Measurements from ENCODE around the gene COL9A2. TPM values are rescaled to one million over a fixed set of nuclear protein-coding genes. Genes with fewer than 3 reads are reported as not detected.

Gene COL9A2
- total RNA-seq, 2 donors from 2014 or later, result 4.0 to 6.5 TPM

GRCh38 chr1:40361201-40361600 is 44.1 kb upstream of the COL9A2 start:
- intact Hi-C loops (cut with DNase I), result no loop called here
- Histone ChIP-seq H3K9me3 (no peaks in the 10 kb centered on the region), H3K27ac (no peak overlapping the region), H3K36me3 (no peaks in the 10 kb centered on the region), H3K27me3 (no peaks in the 10 kb centered on the region), H3K9ac (ENCODE audit: low read depth in 2 of 2, low read length in 2 of 2) (no peak overlapping the region), H3K4me1 (no peaks in the 10 kb centered on the region), H3K4me3 (no peak overlapping the region)
- no peak for TF ChIP-seq CTCF (IDR thresholded peaks at IDR 0.05)
- DNase-seq, result no peak

GRCh38 chr1:40360631-40361030 is 43.5 kb upstream of the COL9A2 start:
- Histone ChIP-seq H3K9me3 (no peaks in the 10 kb centered on the region), H3K9ac (ENCODE audit: low read depth in 2 of 2, low read length in 2 of 2) (no peak overlapping the region), H3K4me1 (no peaks in the 10 kb centered on the region), H3K4me3 (no peak overlapping the region), H3K36me3 (no peaks in the 10 kb centered on the region), H3K27ac (no peak overlapping the region), H3K27me3 (no peaks in the 10 kb centered on the region)
- no peak for DNase-seq
- no peak for TF ChIP-seq CTCF (IDR thresholded peaks at IDR 0.05)
- intact Hi-C loops (cut with DNase I), result no loop called here

GRCh38 chr1:40357625-40358024 is 40.5 kb upstream of the COL9A2 start:
- no peak for DNase-seq

GRCh38 chr1:40353082-40353481 is 36.0 kb upstream of the COL9A2 start:
- no peak overlapping the region for H3K4me3 ChIP-seq
- no peak for TF ChIP-seq CTCF (IDR thresholded peaks at IDR 0.05)
- H3K4me1 ChIP-seq, result no peaks in the 10 kb centered on the region
- H3K9ac ChIP-seq (ENCODE audit: low read depth in 2 of 2, low read length in 2 of 2), result no peak overlapping the region
- H3K36me3 ChIP-seq, result no peaks in the 10 kb centered on the region
- H3K9me3 ChIP-seq, result no peaks in the 10 kb centered on the region
- no peak overlapping the region for H3K27ac ChIP-seq
- DNase-seq, result no peak
- H3K27me3 ChIP-seq, result no peaks in the 10 kb centered on the region
- intact Hi-C loops (cut with DNase I), result no loop called here

More at GRCh38 chr1:40357625-40358024, 40.5 kb upstream of the COL9A2 start:
- no peaks in the 10 kb centered on the region for H3K9me3 ChIP-seq
- no peaks in the 10 kb centered on the region for H3K27me3 ChIP-seq
- TF ChIP-seq CTCF (IDR thresholded peaks at IDR 0.05), result no peak
- H3K36me3 ChIP-seq, result no peaks in the 10 kb centered on the region
- no peak overlapping the region for H3K9ac ChIP-seq (ENCODE audit: low read depth in 2 of 2, low read length in 2 of 2)
- intact Hi-C loops (cut with DNase I), result no loop called here
- H3K4me1 ChIP-seq, result no peaks in the 10 kb centered on the region
- H3K27ac ChIP-seq, result no peak overlapping the region
- no peak overlapping the region for H3K4me3 ChIP-seq

- Histone ChIP-seq H3K36me3 (no peaks in the 10 kb centered on the region), H3K27me3 (no peaks in the 10 kb centered on the region), H3K9me3 (no peaks in the 10 kb centered on the region), H3K4me1 (no peaks in the 10 kb centered on the region), H3K27ac (no peak overlapping the region), H3K4me3 (no peak overlapping the region), H3K9ac (ENCODE audit: low read depth in 2 of 2, low read length in 2 of 2) (no peak overlapping the region)
- no peak for DNase-seq
- intact Hi-C loops (cut with DNase I), result no loop called here
- no peak for TF ChIP-seq CTCF (IDR thresholded peaks at IDR 0.05)
Measured at GRCh38 chr1:40352126-40352525, 35.0 kb upstream of the COL9A2 start.

GRCh38 chr1:40351124-40351523 is 34.0 kb upstream of the COL9A2 start:
- Histone ChIP-seq H3K27ac (no peak overlapping the region), H3K9me3 (no peaks in the 10 kb centered on the region), H3K4me1 (no peaks in the 10 kb centered on the region), H3K27me3 (no peaks in the 10 kb centered on the region), H3K9ac (ENCODE audit: low read depth in 2 of 2, low read length in 2 of 2) (no peak overlapping the region), H3K4me3 (no peak overlapping the region), H3K36me3 (no peaks in the 10 kb centered on the region)
- DNase-seq, result no peak
- intact Hi-C loops (cut with DNase I), result no loop called here
- TF ChIP-seq CTCF (IDR thresholded peaks at IDR 0.05), result no peak
